ENCODE results near the gene DCLK2. TPM values are rescaled to one million over a fixed set of nuclear protein-coding genes. Genes with fewer than 3 reads are reported as not detected.

DCLK2 gene
- total RNA-seq, 3 donors from 2014 or later = 3.4 to 5.2 (median 4.0) TPM

DNA sequence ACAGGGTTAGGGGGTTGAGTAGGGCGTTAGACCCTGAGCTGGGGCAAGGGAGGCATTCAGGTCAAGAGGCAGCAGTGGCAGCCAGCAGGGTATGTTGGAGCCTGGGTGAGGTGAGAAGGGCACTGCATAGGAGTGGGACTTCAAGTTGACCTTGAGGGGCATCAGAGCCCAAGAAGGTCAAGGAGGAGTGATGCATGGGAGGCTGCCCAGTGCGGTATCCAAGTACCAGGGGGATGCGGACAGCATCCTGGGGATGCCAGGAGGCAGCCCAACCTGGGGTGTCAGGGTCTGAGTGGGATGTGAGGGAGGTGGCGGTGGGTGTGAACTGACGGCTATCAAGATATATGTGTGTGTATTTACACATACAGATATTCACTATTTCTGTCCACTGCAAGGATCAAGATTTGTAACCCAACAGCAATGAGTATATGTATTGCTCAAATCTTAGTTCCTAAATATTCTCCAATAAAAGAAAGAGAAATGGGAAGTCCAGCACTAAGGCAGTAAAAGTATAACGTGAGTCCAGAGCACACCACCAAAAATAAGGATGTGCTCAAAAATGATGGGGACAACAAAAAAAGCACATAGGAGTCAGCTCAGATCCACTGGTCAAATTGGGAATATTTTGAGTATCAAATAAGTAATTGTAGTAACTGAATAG, 9.8 kb upstream of the DCLK2 start:
- intact Hi-C loops (cut with DNase I; ENCODE audit: low total_unique reads) = no loop called here
- TF ChIP-seq POLR2A (IDR thresholded peaks at IDR 0.05) (no peak), POLR2AphosphoS5 (IDR thresholded peaks at IDR 0.05) (no peak)
- TF ChIP-seq, protein P1, sequence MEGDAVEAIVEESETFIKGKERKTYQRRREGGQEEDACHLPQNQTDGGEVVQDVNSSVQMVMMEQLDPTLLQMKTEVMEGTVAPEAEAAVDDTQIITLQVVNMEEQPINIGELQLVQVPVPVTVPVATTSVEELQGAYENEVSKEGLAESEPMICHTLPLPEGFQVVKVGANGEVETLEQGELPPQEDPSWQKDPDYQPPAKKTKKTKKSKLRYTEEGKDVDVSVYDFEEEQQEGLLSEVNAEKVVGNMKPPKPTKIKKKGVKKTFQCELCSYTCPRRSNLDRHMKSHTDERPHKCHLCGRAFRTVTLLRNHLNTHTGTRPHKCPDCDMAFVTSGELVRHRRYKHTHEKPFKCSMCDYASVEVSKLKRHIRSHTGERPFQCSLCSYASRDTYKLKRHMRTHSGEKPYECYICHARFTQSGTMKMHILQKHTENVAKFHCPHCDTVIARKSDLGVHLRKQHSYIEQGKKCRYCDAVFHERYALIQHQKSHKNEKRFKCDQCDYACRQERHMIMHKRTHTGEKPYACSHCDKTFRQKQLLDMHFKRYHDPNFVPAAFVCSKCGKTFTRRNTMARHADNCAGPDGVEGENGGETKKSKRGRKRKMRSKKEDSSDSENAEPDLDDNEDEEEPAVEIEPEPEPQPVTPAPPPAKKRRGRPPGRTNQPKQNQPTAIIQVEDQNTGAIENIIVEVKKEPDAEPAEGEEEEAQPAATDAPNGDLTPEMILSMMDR (IDR thresholded peaks at IDR 0.05) = no peak

GRCh38 chr4:150069353-150069752, 8.9 kb upstream of the DCLK2 start:
- Histone ChIP-seq H3K9me3 (no peaks in the 10 kb centered on the region), H3K27me3 (no peaks in the 10 kb centered on the region), H3K36me3 (no peaks in the 10 kb centered on the region), H3K27ac (no peak overlapping the region), H3K4me3 (no peak overlapping the region), H3K4me1 (peaks cover 0 to 6% of the 10 kb centered on the region in 2 donors)
- no peak for DNase-seq (ENCODE audit: low spot score in 2 of 2)
- intact Hi-C loops (cut with DNase I; ENCODE audit: low total_unique reads) = no loop called here
- TF ChIP-seq POLR2AphosphoS5 (IDR thresholded peaks at IDR 0.05) = no peak

More for the DNA sequence above, 9.8 kb upstream of the DCLK2 start:
- Histone ChIP-seq H3K27ac (no peak overlapping the region), H3K4me3 (no peak overlapping the region), H3K9me3 (no peaks in the 10 kb centered on the region), H3K27me3 (no peaks in the 10 kb centered on the region), H3K36me3 (no peaks in the 10 kb centered on the region), H3K4me1 (peaks cover 0 to 2% of the 10 kb centered on the region in 2 donors)
- no peak for DNase-seq (ENCODE audit: low spot score in 2 of 2)

- Histone ChIP-seq H3K27ac (no peak overlapping the region), H3K27me3 (no peaks in the 10 kb centered on the region), H3K4me3 (no peak overlapping the region), H3K36me3 (no peaks in the 10 kb centered on the region), H3K9me3 (no peaks in the 10 kb centered on the region), H3K4me1 (peaks cover 0 to 6% of the 10 kb centered on the region in 2 donors)
- intact Hi-C loops (cut with DNase I; ENCODE audit: low total_unique reads) = no loop called here
- TF ChIP-seq, protein P1 (IDR thresholded peaks at IDR 0.05) = no peak
- no peak for TF ChIP-seq POLR2AphosphoS5 (IDR thresholded peaks at IDR 0.05)
- TF ChIP-seq POLR2A (IDR thresholded peaks at IDR 0.05) = no peak
- DNase-seq (ENCODE audit: low spot score in 2 of 2) = no peak
Measured at GRCh38 chr4:150070464-150071170, 7.6 kb upstream of the DCLK2 start.

GRCh38 chr4:150072471-150072870, 5.8 kb upstream of the DCLK2 start:
- no peaks in the 10 kb centered on the region for H3K27me3 ChIP-seq
- intact Hi-C loops (cut with DNase I; ENCODE audit: low total_unique reads) = no loop called here
- no peaks in the 10 kb centered on the region for H3K9me3 ChIP-seq
- H3K4me3 ChIP-seq = no peak overlapping the region
- no peaks in the 10 kb centered on the region for H3K36me3 ChIP-seq
- no peak for DNase-seq (ENCODE audit: low spot score in 2 of 2)
- H3K27ac ChIP-seq = no peak overlapping the region
- peaks cover 0 to 6% of the 10 kb centered on the region in 2 donors for H3K4me1 ChIP-seq
- TF ChIP-seq POLR2AphosphoS5 (IDR thresholded peaks at IDR 0.05) (no peak), POLR2A (IDR thresholded peaks at IDR 0.05) (no peak)
- TF ChIP-seq, protein P1 (IDR thresholded peaks at IDR 0.05) = no peak

- TF ChIP-seq POLR2A (IDR thresholded peaks at IDR 0.05) = no peak
- TF ChIP-seq POLR2AphosphoS5 (IDR thresholded peaks at IDR 0.05) = no peak
- H3K4me3 ChIP-seq = no peak overlapping the region
- H3K27ac ChIP-seq = no peak overlapping the region
- no peaks in the 10 kb centered on the region for H3K36me3 ChIP-seq
- no peaks in the 10 kb centered on the region for H3K9me3 ChIP-seq
- intact Hi-C loops (cut with DNase I; ENCODE audit: low total_unique reads) = no loop called here
- H3K27me3 ChIP-seq = no peaks in the 10 kb centered on the region
- no peak for DNase-seq (ENCODE audit: low spot score in 2 of 2)
- peaks cover 0 to 6% of the 10 kb centered on the region in 2 donors for H3K4me1 ChIP-seq
Measured at GRCh38 chr4:150072906-150073714, 5.1 kb upstream of the DCLK2 start.
